H9 (cell line): ENCODE measurements around the gene MRPS33. TPM values are rescaled to one million over a fixed set of nuclear protein-coding genes. Genes with fewer than 3 reads are reported as not detected.
A peak's percentile ranks its signal among the peaks of the same experiment; 100 is the strongest.

Source experiments
- DNase-seq: peaks from one replicate; pipeline ENCODE4 v3.0.0-alpha.2; 2017
- H2AFZ ChIP-seq: one replicate; pipeline ENCODE4 v1.6.1; 2013; ENCODE audit warnings: mild to moderate bottlenecking, low read length, control low read depth, moderate library complexity
- H2AK5ac ChIP-seq: 2 replicates; pipeline ENCODE4 v1.6.1; 2013; ENCODE audit warnings: low read length, control low read depth, mixed read lengths; ENCODE audit not compliant: insufficient read length
- H2BK120ac ChIP-seq: one replicate; pipeline ENCODE4 v1.6.1; 2013; ENCODE audit warnings: low read depth, mild to moderate bottlenecking, low read length, control low read depth, inconsistent platforms; ENCODE audit not compliant: poor library complexity, severe bottlenecking
- H2BK12ac ChIP-seq: 2 replicates; pipeline ENCODE4 v1.6.1; 2013; ENCODE audit warnings: low read length, control low read depth, mixed read lengths, low read depth; ENCODE audit not compliant: insufficient read length
- H2BK15ac ChIP-seq: 2 replicates; pipeline ENCODE4 v1.6.1; 2013; ENCODE audit warnings: low read depth, low read length, control low read depth
- H2BK20ac ChIP-seq: one replicate; pipeline ENCODE4 v1.6.1; 2013; ENCODE audit warnings: low read depth, mild to moderate bottlenecking, low read length, control low read depth, inconsistent platforms; ENCODE audit not compliant: poor library complexity, severe bottlenecking
- H2BK5ac ChIP-seq: 2 replicates; pipeline ENCODE4 v1.6.1; 2013; ENCODE audit warnings: low read length, control low read depth, mixed read lengths; ENCODE audit not compliant: insufficient read length
- H3K14ac ChIP-seq: 2 replicates; pipeline ENCODE4 v1.6.1; 2013; ENCODE audit warnings: low read length, control low read depth; ENCODE audit not compliant: insufficient read depth
- H3K18ac ChIP-seq: 2 replicates; pipeline ENCODE4 v1.6.1; 2013; ENCODE audit warnings: low read depth, mild to moderate bottlenecking, mixed read lengths, low read length, control low read depth; ENCODE audit not compliant: insufficient read length
- H3K23ac ChIP-seq: 2 replicates; pipeline ENCODE4 v1.6.1; 2013; ENCODE audit warnings: low read length, control low read depth, mixed read lengths, low read depth; ENCODE audit not compliant: insufficient read length
- H3K23me2 ChIP-seq: 2 replicates; pipeline ENCODE4 v1.6.1; 2013; ENCODE audit warnings: low read depth, mild to moderate bottlenecking, mixed read lengths, low read length, control low read depth; ENCODE audit not compliant: insufficient read length, poor library complexity, severe bottlenecking
- H3K27ac ChIP-seq: 2 replicates; pipeline ENCODE4 v1.5.1; 2013; ENCODE audit warnings: low read length, control low read depth, mixed read lengths, low read depth; ENCODE audit not compliant: insufficient read length
- H3K27me3 ChIP-seq: 2 replicates; pipeline ENCODE4 v1.6.1; 2013; ENCODE audit warnings: low read length, control low read depth, inconsistent platforms; ENCODE audit not compliant: insufficient read depth
- H3K4ac ChIP-seq: 2 replicates; pipeline ENCODE4 v1.6.1; 2013; ENCODE audit warnings: low read depth, mild to moderate bottlenecking, control low read depth, inconsistent platforms, low read length, moderate library complexity
- H3K4me1 ChIP-seq: 2 replicates; pipeline ENCODE4 v1.6.1; 2013; ENCODE audit warnings: low read length, control low read depth, inconsistent platforms; ENCODE audit not compliant: insufficient read depth
- H3K4me2 ChIP-seq: 2 replicates; pipeline ENCODE4 v1.6.1; 2013; ENCODE audit warnings: low read length, control low read depth, mixed read lengths; ENCODE audit not compliant: insufficient read length, insufficient read depth
- H3K56ac ChIP-seq: 2 replicates; pipeline ENCODE4 v1.6.1; 2013; ENCODE audit warnings: low read depth, mild to moderate bottlenecking, mixed read lengths, low read length, control low read depth; ENCODE audit not compliant: insufficient read length
- H3K79me1 ChIP-seq: 2 replicates; pipeline ENCODE4 v1.6.1; 2013; ENCODE audit warnings: low read depth, mild to moderate bottlenecking, moderate library complexity, low read length, control low read depth, inconsistent platforms; ENCODE audit not compliant: insufficient read depth, poor library complexity, severe bottlenecking
- H3K79me2 ChIP-seq: 2 replicates; pipeline ENCODE4 v1.6.1; 2013; ENCODE audit warnings: low read length, control low read depth, inconsistent platforms; ENCODE audit not compliant: insufficient read depth
- H3K9ac ChIP-seq: 2 replicates; pipeline ENCODE4 v1.6.1; 2013; ENCODE audit warnings: low read length, control low read depth, mixed read lengths; ENCODE audit not compliant: insufficient read length; ENCODE audit errors: extremely low read depth
- H3K9me3 ChIP-seq: one replicate; pipeline ENCODE4 v1.6.1; 2013; ENCODE audit warnings: low read depth, low read length, inconsistent platforms; ENCODE audit not compliant: control insufficient read depth
- H3T11ph ChIP-seq: one replicate; pipeline ENCODE4 v1.6.1; 2013; ENCODE audit warnings: mild to moderate bottlenecking, low read length, control low read depth, inconsistent platforms
- H4K20me1 ChIP-seq: one replicate; pipeline ENCODE4 v1.6.1; 2013; ENCODE audit not compliant: control insufficient read depth, insufficient read length, insufficient read depth
- H4K5ac ChIP-seq: 2 replicates; pipeline ENCODE4 v1.6.1; 2013; ENCODE audit warnings: low read depth, mild to moderate bottlenecking, mixed read lengths, low read length, control low read depth; ENCODE audit not compliant: insufficient read length
- H4K8ac ChIP-seq: replicated peaks from 2 replicates; pipeline ENCODE4 v1.6.1; 2013; ENCODE audit warnings: low read length, control low read depth, mixed read lengths, low read depth; ENCODE audit not compliant: insufficient read length
- H4K91ac ChIP-seq: 2 replicates; pipeline ENCODE4 v1.6.1; 2013; ENCODE audit warnings: low read depth, mild to moderate bottlenecking, moderate library complexity, mixed read lengths, low read length, control low read depth; ENCODE audit not compliant: insufficient read length
- H3K27ac Mint-ChIP-seq, 3 experiments: 2 replicates in 2 of 3; 3 replicates in 1 of 3; pipeline ENCODE4 v1.8.0; 2020 to 2021; ENCODE audit warnings: mixed read lengths in 3 of 3, mild to moderate bottlenecking in 1 of 3, moderate library complexity in 1 of 3
- H3K27me3 Mint-ChIP-seq: 2 replicates; pipeline ENCODE4 v1.8.0; 2021; ENCODE audit warnings: low read depth, mild to moderate bottlenecking, moderate library complexity, mixed read lengths
- H3K36me3 Mint-ChIP-seq, 3 experiments: 2 replicates in 2 of 3; 3 replicates in 1 of 3; pipeline ENCODE4 v1.8.0; 2020 to 2021; ENCODE audit warnings: low read depth in 3 of 3, mixed read lengths in 3 of 3; ENCODE audit not compliant: insufficient read depth in 1 of 3
- H3K4me1 Mint-ChIP-seq, 2 experiments: 2 replicates each; pipeline ENCODE4 v1.8.0; 2020; ENCODE audit warnings: mixed read lengths in 2 of 2
- H3K4me3 Mint-ChIP-seq, 2 experiments: 2 replicates in 1 of 2; 3 replicates in 1 of 2; pipeline ENCODE4 v1.8.0; 2020 to 2021; ENCODE audit warnings: mild to moderate bottlenecking in 2 of 2, mixed read lengths in 2 of 2, moderate library complexity in 1 of 2
- H3K9me3 Mint-ChIP-seq, 2 experiments: 2 replicates in 1 of 2; 3 replicates in 1 of 2; pipeline ENCODE4 v1.8.0; 2020; ENCODE audit warnings: mild to moderate bottlenecking in 2 of 2, mixed read lengths in 2 of 2, moderate library complexity in 1 of 2
- WGBS: extraction: QIAGEN DNeasy Blood & Tissue Kit; methylation state at CpG from one replicate; pipeline ENCODE4 v1.1.7; 2013; ENCODE audit warnings: missing lambda C conversion rate, low lambda C conversion rate, mixed read lengths; ENCODE audit not compliant: insufficient read length; ENCODE audit errors: extremely low coverage; 5-methylcytosine and 5-hydroxymethylcytosine counted together
- long read RNA-seq: library from polyadenylated mRNA; unstranded; transcript quantifications from one replicate; pipeline ENCODE4 v2.0.0, GENCODE V29; 2020
- total RNA-seq: library from RNA; stranded (reverse); gene quantifications from 2 replicates; pipeline ENCODE4 v1.2.1, GENCODE V29; 2021
- TF ChIP-seq, protein P1 (sequence below): fragments of 200-600 bp; sonication (generic); conservative IDR thresholded peaks from 3 replicates; pipeline ENCODE4 v1.8.0; 2021; ENCODE audit warnings: antibody characterized with exemption, mild to moderate bottlenecking

MRPS33 gene
- total RNA-seq = 58.3 and 64.2 TPM in 2 replicates
- long read RNA-seq, full-length matches to known transcripts = 25 of 27 reads
- long read RNA-seq, partial matches to known transcripts = 1 of 27 reads
- long read RNA-seq, other reads (novel, unspliced or antisense) = 1 of 27 reads

DNA sequence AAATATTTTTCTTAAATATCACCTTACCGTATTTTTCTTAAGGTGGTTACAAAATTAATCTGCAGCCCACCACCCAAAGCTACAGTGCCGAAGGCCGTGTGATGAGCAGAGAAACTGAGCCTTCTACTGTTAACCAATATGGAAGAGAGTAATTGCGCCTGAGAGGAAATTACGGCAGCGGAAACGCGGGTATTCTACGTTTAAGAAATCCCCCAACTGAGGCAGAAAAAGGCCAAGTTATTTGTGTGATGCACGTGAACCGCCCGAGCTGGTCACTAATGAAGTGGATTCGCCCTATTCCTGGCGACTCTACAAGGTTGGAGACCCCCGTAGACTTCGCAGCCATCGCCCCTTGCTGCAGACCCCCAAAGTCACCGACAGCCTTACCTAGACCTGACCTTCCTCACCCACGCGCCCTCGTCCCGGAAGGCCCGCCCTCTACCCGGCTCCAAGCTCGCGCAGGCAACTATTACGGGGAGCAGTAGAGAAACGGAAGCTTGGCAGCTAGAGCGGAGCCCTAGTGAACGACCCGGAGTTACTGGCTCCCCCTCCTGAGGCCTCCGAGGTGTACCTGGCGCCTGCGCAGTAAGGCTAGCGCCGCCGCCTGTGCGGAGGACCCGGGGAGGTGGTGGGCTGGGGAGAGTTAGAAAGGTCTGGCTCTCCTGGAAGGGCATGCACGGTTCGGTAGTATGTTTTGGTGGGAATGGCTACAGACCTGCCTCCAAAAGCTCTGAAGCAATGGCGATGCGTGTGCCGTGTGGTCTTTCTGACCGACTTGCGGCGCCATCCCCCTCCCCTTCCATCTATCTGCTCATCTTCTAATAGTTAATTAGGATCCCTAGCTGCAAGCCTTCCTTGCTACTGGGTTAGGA, at the start of gene MRPS33:
TSS of gene MRPS33 (minus strand) at position 429 of the 872 bp plus-strand sequence. CDS start 4,319 bp downstream, outside the sequence.
- H2BK15ac ChIP-seq = no peak within 1 kb of the TSS
- peaks cover 13 to 21% of the 10 kb centered on the region in 2 experiments for H3K4me1 Mint-ChIP-seq
- H2BK12ac ChIP-seq = no peak within 1 kb of the TSS
- H3K27ac Mint-ChIP-seq = peak within 1 kb of the TSS; percentile 57 to 100 (median 98)
- no peak within 1 kb of the TSS for H3K23ac ChIP-seq
- no peaks in the 10 kb centered on the region; the same call in 1 of the 2 replicates for H3K79me2 ChIP-seq
- H2BK5ac ChIP-seq = no peak within 1 kb of the TSS
- peak within 1 kb of the TSS; percentile 94 for H3K4me2 ChIP-seq
- H4K91ac ChIP-seq = no peak within 1 kb of the TSS
- no peaks in the 10 kb centered on the region for H3K4me1 ChIP-seq
- no CpG with 5 or more reads among the region's 47 CpGs for WGBS
- H3K79me1 ChIP-seq = no peaks in the 10 kb centered on the region
- no peak within 1 kb of the TSS for H2BK120ac ChIP-seq
- H3K14ac ChIP-seq = peak within 1 kb of the TSS; percentile 92; the same call in 1 of the 2 replicates
- H3K56ac ChIP-seq = no peak within 1 kb of the TSS
- H3K4ac ChIP-seq = no peak within 1 kb of the TSS; the same call in 1 of the 2 replicates
- peak within 1 kb of the TSS; percentile 87 for H3K9ac ChIP-seq
- H2BK20ac ChIP-seq = no peak within 1 kb of the TSS
- peak within 1 kb of the TSS; percentile 17 for H2AFZ ChIP-seq
- H3T11ph ChIP-seq = no peak within 1 kb of the TSS
- TF ChIP-seq, protein P1, sequence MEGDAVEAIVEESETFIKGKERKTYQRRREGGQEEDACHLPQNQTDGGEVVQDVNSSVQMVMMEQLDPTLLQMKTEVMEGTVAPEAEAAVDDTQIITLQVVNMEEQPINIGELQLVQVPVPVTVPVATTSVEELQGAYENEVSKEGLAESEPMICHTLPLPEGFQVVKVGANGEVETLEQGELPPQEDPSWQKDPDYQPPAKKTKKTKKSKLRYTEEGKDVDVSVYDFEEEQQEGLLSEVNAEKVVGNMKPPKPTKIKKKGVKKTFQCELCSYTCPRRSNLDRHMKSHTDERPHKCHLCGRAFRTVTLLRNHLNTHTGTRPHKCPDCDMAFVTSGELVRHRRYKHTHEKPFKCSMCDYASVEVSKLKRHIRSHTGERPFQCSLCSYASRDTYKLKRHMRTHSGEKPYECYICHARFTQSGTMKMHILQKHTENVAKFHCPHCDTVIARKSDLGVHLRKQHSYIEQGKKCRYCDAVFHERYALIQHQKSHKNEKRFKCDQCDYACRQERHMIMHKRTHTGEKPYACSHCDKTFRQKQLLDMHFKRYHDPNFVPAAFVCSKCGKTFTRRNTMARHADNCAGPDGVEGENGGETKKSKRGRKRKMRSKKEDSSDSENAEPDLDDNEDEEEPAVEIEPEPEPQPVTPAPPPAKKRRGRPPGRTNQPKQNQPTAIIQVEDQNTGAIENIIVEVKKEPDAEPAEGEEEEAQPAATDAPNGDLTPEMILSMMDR = peak; percentile 71
- no peaks in the 10 kb centered on the region for H4K20me1 ChIP-seq
- DNase-seq = peak; percentile 98
- H3K27ac ChIP-seq = peak within 1 kb of the TSS; percentile 31
- no peak within 1 kb of the TSS for H4K8ac ChIP-seq
- H3K4me3 Mint-ChIP-seq = peak within 1 kb of the TSS; percentile 94 to 97
- peak within 1 kb of the TSS; percentile 95 for H3K18ac ChIP-seq
- no peaks in the 10 kb centered on the region for H3K9me3 ChIP-seq
- peaks cover 15% of the 10 kb centered on the region for H3K27me3 Mint-ChIP-seq
- peaks cover 0 to 12% (median 7%) of the 10 kb centered on the region in 3 experiments; a peak in 6 of 7 replicates for H3K36me3 Mint-ChIP-seq
- H3K23me2 ChIP-seq = peaks cover 7% of the 10 kb centered on the region
- peaks cover 6 to 7% of the 10 kb centered on the region in 2 experiments; a peak in 2 of 5 replicates for H3K9me3 Mint-ChIP-seq
- H3K27me3 ChIP-seq = no peaks in the 10 kb centered on the region
- no peak within 1 kb of the TSS for H2AK5ac ChIP-seq
- no peak within 1 kb of the TSS for H4K5ac ChIP-seq
